ENCODE results near the gene ZBTB16. TPM values are rescaled to one million over a fixed set of nuclear protein-coding genes. Genes with fewer than 3 reads are reported as not detected.

The ZBTB16 gene
- total RNA-seq, 4 donors from 2014 or later: 25.5 to 302 (median 151) TPM

GRCh38 chr11:114179234-114179941 is 119.9 kb downstream of the ZBTB16 start:
- Histone ChIP-seq H3K4me1 (peaks cover 34 to 36% of the 10 kb centered on the region in 2 donors), H3K9me3 (no peaks in the 10 kb centered on the region), H3K4me3 (peak overlapping the region; percentile 41 to 47), H3K27ac (peak overlapping the region; percentile 98 to 100), H3K27me3 (no peaks in the 10 kb centered on the region), H3K36me3 (no peaks in the 10 kb centered on the region)
- TF ChIP-seq CTCF (IDR thresholded peaks at IDR 0.05) (peak in 3 of 4 experiments; percentile 2 to 39 (median 6)), POLR2A (IDR thresholded peaks at IDR 0.05) (peak; percentile 46 to 65)
- intact Hi-C loops (cut with DNase I; ENCODE audit: low total_unique reads): loop anchor here (10.0 kb wide), 1 partner anchor 135 kb away; no protein-coding TSS in a partner anchor
- peak; percentile 84 to 96 for DNase-seq

DNA sequence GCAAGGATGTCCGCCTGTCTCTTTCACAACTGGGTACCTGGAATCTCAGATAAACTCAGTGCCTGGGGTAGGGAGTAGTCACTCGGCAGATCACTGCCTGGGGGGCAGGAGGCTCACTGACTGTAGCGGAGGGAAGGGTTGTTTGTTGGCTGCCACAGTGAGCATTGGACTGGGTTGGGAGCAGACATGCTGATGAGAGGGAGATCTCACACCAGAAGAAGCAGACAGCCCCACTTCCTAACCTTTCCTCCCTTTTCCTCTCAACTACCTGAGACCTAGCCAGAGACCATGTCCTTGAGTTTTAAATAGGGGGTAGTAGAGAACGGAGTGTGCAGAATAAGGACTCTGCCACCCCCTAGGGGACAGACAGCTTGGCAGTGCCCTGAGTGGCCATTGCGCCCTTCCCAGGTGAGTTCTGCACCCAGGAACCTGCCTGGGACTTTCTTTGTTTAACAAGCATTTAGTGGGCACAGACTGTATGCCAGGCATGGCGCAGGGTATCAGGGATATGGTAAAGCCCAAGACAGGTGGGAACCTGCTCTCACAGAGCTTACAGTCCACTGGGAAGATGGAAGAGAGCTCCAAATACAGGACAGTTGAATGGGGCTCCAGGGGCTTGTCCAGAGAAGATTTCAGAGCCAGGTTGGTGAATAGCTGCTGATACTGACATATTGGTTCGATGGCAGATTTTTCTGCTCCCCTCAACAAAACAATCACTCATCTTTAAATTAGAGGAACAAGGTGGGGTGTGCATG is 121.0 kb downstream of the ZBTB16 start:
- TF ChIP-seq CTCF (IDR thresholded peaks at IDR 0.05): peak; percentile 33 to 63 (median 48)
- TF ChIP-seq POLR2A (IDR thresholded peaks at IDR 0.05): no peak
- Histone ChIP-seq H3K36me3 (no peaks in the 10 kb centered on the region), H3K27me3 (no peaks in the 10 kb centered on the region), H3K4me3 (peak overlapping the region; percentile 41 to 47), H3K9me3 (no peaks in the 10 kb centered on the region), H3K4me1 (peaks cover 33 to 34% of the 10 kb centered on the region in 2 donors), H3K27ac (peak overlapping the region; percentile 97 to 100)
- peak in 1 of 2 donors; percentile 62 for DNase-seq
- intact Hi-C loops (cut with DNase I; ENCODE audit: low total_unique reads): no loop called here

- intact Hi-C loops (cut with DNase I; ENCODE audit: low total_unique reads): no loop called here
- Histone ChIP-seq H3K4me3 (peak overlapping the region in 1 of 2 donors; percentile 47), H3K9me3 (no peaks in the 10 kb centered on the region), H3K27me3 (no peaks in the 10 kb centered on the region), H3K4me1 (peaks cover 26 to 34% of the 10 kb centered on the region in 2 donors), H3K27ac (peak overlapping the region; percentile 97 to 100), H3K36me3 (no peaks in the 10 kb centered on the region)
- DNase-seq: no peak
- no peak for TF ChIP-seq POLR2A (IDR thresholded peaks at IDR 0.05)
- no peak for TF ChIP-seq CTCF (IDR thresholded peaks at IDR 0.05)
These were observed 121.7 kb downstream of the ZBTB16 start for GRCh38 chr11:114181195-114181594.

- intact Hi-C loops (cut with DNase I; ENCODE audit: low total_unique reads): no loop called here
- DNase-seq: peak in 1 of 2 donors; percentile 51
- H3K27me3 ChIP-seq: no peaks in the 10 kb centered on the region
- TF ChIP-seq CTCF (IDR thresholded peaks at IDR 0.05) (no peak), POLR2A (IDR thresholded peaks at IDR 0.05) (no peak)
- no peaks in the 10 kb centered on the region for H3K36me3 ChIP-seq
- peak overlapping the region; percentile 97 to 100 for H3K27ac ChIP-seq
- peak overlapping the region in 1 of 2 donors; percentile 47 for H3K4me3 ChIP-seq
- H3K9me3 ChIP-seq: no peaks in the 10 kb centered on the region
- peaks cover 22 to 34% of the 10 kb centered on the region in 2 donors for H3K4me1 ChIP-seq
These were observed 122.2 kb downstream of the ZBTB16 start for GRCh38 chr11:114181752-114182151.

Data from uterus (tissue), 4 donors.